Endothelial cell (in vitro differentiated cells): ENCODE measurements around the gene INS. TPM values are rescaled to one million over a fixed set of nuclear protein-coding genes. Genes with fewer than 3 reads are reported as not detected.

ENCODE experiments used
- DNase-seq: peaks from one replicate; pipeline ENCODE4 v3.0.0; 2021; ENCODE audit warnings: low spot score
- H3K27ac Mint-ChIP-seq: one replicate; pipeline ENCODE4 v1.8.0; 2021; ENCODE audit warnings: mixed read lengths, inconsistent platforms; ENCODE audit not compliant: unreplicated experiment
- H3K27me3 Mint-ChIP-seq: one replicate; pipeline ENCODE4 v1.8.0; 2021; ENCODE audit warnings: mild to moderate bottlenecking, moderate library complexity, mixed read lengths, inconsistent platforms; ENCODE audit not compliant: unreplicated experiment
- H3K36me3 Mint-ChIP-seq: one replicate; pipeline ENCODE4 v1.8.0; 2021; ENCODE audit warnings: mild to moderate bottlenecking, low read depth, mixed read lengths, inconsistent platforms; ENCODE audit not compliant: unreplicated experiment
- H3K4me1 Mint-ChIP-seq: one replicate; pipeline ENCODE4 v1.8.0; 2021; ENCODE audit warnings: mild to moderate bottlenecking, mixed read lengths, inconsistent platforms; ENCODE audit not compliant: unreplicated experiment
- H3K4me3 Mint-ChIP-seq: one replicate; pipeline ENCODE4 v1.8.0; 2021; ENCODE audit warnings: mild to moderate bottlenecking, mixed read lengths, inconsistent platforms; ENCODE audit not compliant: unreplicated experiment
- H3K9me3 Mint-ChIP-seq: one replicate; pipeline ENCODE4 v1.8.0; 2021; ENCODE audit warnings: mixed read lengths, inconsistent platforms; ENCODE audit not compliant: unreplicated experiment
- CTCF ChIP-seq: fragments of 200-600 bp; sonication (generic); IDR thresholded peaks from one replicate; pipeline ENCODE4 v1.5.0; 2021; ENCODE audit warnings: antibody characterized with exemption; ENCODE audit not compliant: unreplicated experiment
- total RNA-seq: library from RNA; stranded (reverse); fragmentation: NEBNext Ultra II Directional; extraction: Animal tissue kit (Norgen Biotek cat#: 25700); gene quantifications from one replicate; pipeline ENCODE4 v1.2.1, GENCODE V29; 2021; ENCODE audit not compliant: unreplicated experiment

INS gene
- total RNA-seq, 1 donor from 2014 or later = not detected

GRCh38 chr11:2132874-2133240, 28.2 kb downstream of the INS start:
- Mint-ChIP-seq H3K9me3 (no peaks in the 10 kb centered on the region), H3K4me3 (no peak overlapping the region), H3K4me1 (no peaks in the 10 kb centered on the region), H3K36me3 (peaks cover 5% of the 10 kb centered on the region), H3K27ac (no peak overlapping the region), H3K27me3 (peaks cover 19% of the 10 kb centered on the region)
- no peak for DNase-seq
- no peak for TF ChIP-seq CTCF

- Mint-ChIP-seq H3K4me1 (no peaks in the 10 kb centered on the region), H3K4me3 (no peak overlapping the region)
These were observed 28.8 kb downstream of the INS start for GRCh38 chr11:2132246-2132645.

GRCh38 chr11:2131371-2132236, 29.4 kb downstream of the INS start:
- no peak for DNase-seq
- no peaks in the 10 kb centered on the region for H3K4me1 Mint-ChIP-seq
- no peaks in the 10 kb centered on the region for H3K9me3 Mint-ChIP-seq
- H3K27ac Mint-ChIP-seq = no peak overlapping the region
- no peak for TF ChIP-seq CTCF
- peaks cover 5% of the 10 kb centered on the region for H3K36me3 Mint-ChIP-seq
- H3K4me3 Mint-ChIP-seq = peak overlapping the region; percentile 27
- H3K27me3 Mint-ChIP-seq = peaks cover 17% of the 10 kb centered on the region

More at GRCh38 chr11:2132246-2132645, 28.8 kb downstream of the INS start:
- Mint-ChIP-seq H3K9me3 (no peaks in the 10 kb centered on the region), H3K36me3 (peaks cover 5% of the 10 kb centered on the region), H3K27me3 (peaks cover 19% of the 10 kb centered on the region), H3K27ac (no peak overlapping the region)
- no peak for DNase-seq
- no peak for TF ChIP-seq CTCF

- no peak for DNase-seq
- Mint-ChIP-seq H3K27ac (no peak overlapping the region), H3K4me3 (no peak overlapping the region), H3K9me3 (no peaks in the 10 kb centered on the region), H3K36me3 (peaks cover 5% of the 10 kb centered on the region), H3K4me1 (no peaks in the 10 kb centered on the region), H3K27me3 (peaks cover 13% of the 10 kb centered on the region)
- TF ChIP-seq CTCF = no peak
These were observed 30.1 kb downstream of the INS start for GRCh38 chr11:2130881-2131352.

GRCh38 chr11:2129699-2130366, 31.2 kb downstream of the INS start:
- Mint-ChIP-seq H3K4me3 (no peak overlapping the region), H3K27me3 (peaks cover 13% of the 10 kb centered on the region), H3K9me3 (no peaks in the 10 kb centered on the region), H3K4me1 (no peaks in the 10 kb centered on the region), H3K36me3 (peaks cover 5% of the 10 kb centered on the region), H3K27ac (no peak overlapping the region)
- TF ChIP-seq CTCF = no peak
- DNase-seq = no peak
